Lung (tissue), 12 donors: ENCODE results near the gene TTC28. TPM values are rescaled to one million over a fixed set of nuclear protein-coding genes. Genes with fewer than 3 reads are reported as not detected.

Experiments used
- ATAC-seq: fragments of 200-7000 bp; cut with Tn5 transposase; one replicate; pipeline ENCODE4 v1.9.1; 2020; ENCODE audit warnings: moderate number of reproducible peaks; ENCODE audit not compliant: insufficient read depth, low FRiP score
- DNase-seq, 3 donors: peaks; one replicate each; pipeline ENCODE4 v3.0.0-alpha.2; 2013 to 2017
- H3K27ac ChIP-seq, 2 donors: one replicate each; pipeline ENCODE4 v1.5.1; 2013; ENCODE audit warnings: mild to moderate bottlenecking in 2 of 2, moderate library complexity in 2 of 2, control low read depth in 1 of 2, inconsistent platforms in 1 of 2, low read depth in 1 of 2, low read length in 1 of 2
- H3K27me3 ChIP-seq, 3 donors: one replicate each; pipeline ENCODE4 v1.5.1; 2013; ENCODE audit warnings: low read length in 2 of 3; ENCODE audit not compliant: control insufficient read depth in 3 of 3, insufficient read depth in 3 of 3
- H3K36me3 ChIP-seq, 4 donors: one replicate each; pipeline ENCODE4 v1.5.1; 2013; ENCODE audit warnings: low read length in 4 of 4, mild to moderate bottlenecking in 1 of 4, moderate library complexity in 1 of 4; ENCODE audit not compliant: control insufficient read depth in 4 of 4, insufficient read depth in 4 of 4
- H3K4me1 ChIP-seq, 5 donors: one replicate each; pipeline ENCODE4 v1.5.1; 2013; ENCODE audit warnings: low read length in 5 of 5, mild to moderate bottlenecking in 2 of 5, moderate library complexity in 1 of 5; ENCODE audit not compliant: control insufficient read depth in 5 of 5, insufficient read depth in 5 of 5
- H3K4me3 ChIP-seq: one replicate; pipeline ENCODE4 v1.5.1; 2013; ENCODE audit warnings: mild to moderate bottlenecking, control low read depth, moderate library complexity
- H3K9ac ChIP-seq, 2 donors: one replicate each; pipeline ENCODE4 v1.5.1; 2013; ENCODE audit warnings: low read length in 2 of 2, control low read depth in 1 of 2; ENCODE audit not compliant: insufficient read depth in 1 of 2
- H3K9me3 ChIP-seq, 4 donors: one replicate each; pipeline ENCODE4 v1.5.1; 2013; ENCODE audit warnings: low read length in 3 of 4, mild to moderate bottlenecking in 1 of 4, moderate library complexity in 1 of 4; ENCODE audit not compliant: control insufficient read depth in 4 of 4, insufficient read depth in 3 of 4
- WGBS, 2 donors: extraction: QIAGEN DNeasy Blood & Tissue Kit; methylation state at CpG; one replicate each; pipeline ENCODE4 v1.1.7; 2013; 5-methylcytosine and 5-hydroxymethylcytosine counted together
- polyA plus RNA-seq, 2 donors: library from polyadenylated mRNA; stranded (reverse); fragments of 200-250 nt; gene quantifications; one replicate each; pipeline ENCODE4 v1.2.1, GENCODE V29; 2013
- total RNA-seq, 2 donors: library from RNA; depleted of rRNA in 1 of 2; stranded (reverse); fragments of >200 nt in 1 of 2; gene quantifications; one replicate each; pipeline ENCODE4 v1.2.1, GENCODE V29; 2014 to 2021
- TF ChIP-seq, protein P1 (sequence below): IDR thresholded peaks from 2 replicates; pipeline ENCODE4 v1.5.1; 2012; ENCODE audit warnings: mild to moderate bottlenecking; ENCODE audit errors: control extremely low read depth, extremely low read depth
- donor health status: control.
- donor health status: control.
- donor health status: Bipolar disorder and iron deficiency.
- donor health status: healthy.
- donor health status: DM: yes; HTN: yes; CAD: no.

Gene TTC28
- total and polyA plus RNA-seq, 4 donors, result 4.7 to 72.2 (median 24.8) TPM

DNA sequence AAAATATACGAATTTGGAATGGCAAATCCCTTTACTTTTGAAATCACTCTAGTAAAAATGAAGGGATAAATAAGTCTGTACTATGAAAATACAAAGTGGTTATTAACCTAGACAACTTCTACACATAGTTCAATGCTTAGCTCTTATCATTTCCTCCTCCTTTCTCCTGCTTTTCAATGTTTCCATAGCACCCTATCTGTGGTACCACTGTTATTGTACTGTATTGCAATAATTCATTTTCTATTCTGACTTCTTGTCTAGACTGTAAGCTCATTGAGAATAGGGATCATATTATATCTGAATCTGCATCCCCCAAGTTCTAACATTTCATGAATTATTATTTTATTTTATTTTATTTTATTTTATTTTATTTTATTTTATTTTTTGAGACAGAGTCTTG is 251.4 kb downstream of the TTC28 start:
- H3K27ac ChIP-seq, result no peak overlapping the region
- WGBS, 2 donors, result 88 to 93% methylated on average over 1 of the region's 1 CpG
- H3K27me3 ChIP-seq, result no peaks in the 10 kb centered on the region
- DNase-seq (no peak), ATAC-seq (no peak)
- TF ChIP-seq, protein P1, sequence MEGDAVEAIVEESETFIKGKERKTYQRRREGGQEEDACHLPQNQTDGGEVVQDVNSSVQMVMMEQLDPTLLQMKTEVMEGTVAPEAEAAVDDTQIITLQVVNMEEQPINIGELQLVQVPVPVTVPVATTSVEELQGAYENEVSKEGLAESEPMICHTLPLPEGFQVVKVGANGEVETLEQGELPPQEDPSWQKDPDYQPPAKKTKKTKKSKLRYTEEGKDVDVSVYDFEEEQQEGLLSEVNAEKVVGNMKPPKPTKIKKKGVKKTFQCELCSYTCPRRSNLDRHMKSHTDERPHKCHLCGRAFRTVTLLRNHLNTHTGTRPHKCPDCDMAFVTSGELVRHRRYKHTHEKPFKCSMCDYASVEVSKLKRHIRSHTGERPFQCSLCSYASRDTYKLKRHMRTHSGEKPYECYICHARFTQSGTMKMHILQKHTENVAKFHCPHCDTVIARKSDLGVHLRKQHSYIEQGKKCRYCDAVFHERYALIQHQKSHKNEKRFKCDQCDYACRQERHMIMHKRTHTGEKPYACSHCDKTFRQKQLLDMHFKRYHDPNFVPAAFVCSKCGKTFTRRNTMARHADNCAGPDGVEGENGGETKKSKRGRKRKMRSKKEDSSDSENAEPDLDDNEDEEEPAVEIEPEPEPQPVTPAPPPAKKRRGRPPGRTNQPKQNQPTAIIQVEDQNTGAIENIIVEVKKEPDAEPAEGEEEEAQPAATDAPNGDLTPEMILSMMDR, result no peak
- H3K36me3 ChIP-seq, result no peaks in the 10 kb centered on the region
- H3K9me3 ChIP-seq, result no peaks in the 10 kb centered on the region
- no peak overlapping the region for H3K9ac ChIP-seq
- no peak overlapping the region for H3K4me3 ChIP-seq
- peaks cover 1 to 21% (median 8%) of the 10 kb centered on the region in 5 donors for H3K4me1 ChIP-seq

DNA sequence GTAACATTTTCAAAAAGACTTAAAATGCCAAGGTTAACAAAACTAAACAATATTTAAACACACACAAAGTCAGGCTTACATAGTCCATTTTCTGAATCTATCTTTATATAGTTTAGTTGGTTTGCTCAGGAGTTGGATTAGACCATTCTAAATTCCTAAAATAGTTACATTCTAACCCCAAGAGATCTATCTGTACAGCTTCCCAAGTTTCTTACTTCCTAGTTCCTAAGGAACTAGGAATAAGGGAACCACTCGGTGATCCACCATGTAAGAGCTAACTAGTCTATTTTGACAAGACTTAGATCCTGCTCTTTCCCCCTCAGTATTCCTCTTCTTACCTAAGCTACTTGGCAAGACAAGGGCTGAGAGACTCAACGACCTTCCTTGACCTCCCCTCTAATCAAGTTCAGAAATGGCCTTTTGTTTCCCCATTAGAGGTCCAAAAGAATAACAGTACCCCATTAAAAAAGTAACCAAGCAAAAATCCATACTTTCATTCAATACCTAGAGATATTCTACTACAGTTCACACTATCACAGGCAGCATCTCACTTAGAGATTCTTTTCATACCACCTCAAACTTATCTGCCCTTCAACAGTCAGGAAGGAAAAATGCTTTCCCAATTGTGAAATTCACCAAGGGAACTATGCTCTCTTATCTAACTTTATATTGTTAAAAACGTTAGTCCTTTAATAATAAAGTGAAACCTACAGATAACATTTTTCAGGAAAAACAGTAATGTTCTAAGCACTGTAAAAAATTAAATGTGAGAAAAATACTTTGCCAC is 253.1 kb downstream of the TTC28 start:
- H3K27ac ChIP-seq, result no peak overlapping the region
- H3K27me3 ChIP-seq, result no peaks in the 10 kb centered on the region
- TF ChIP-seq, protein P1, result no peak
- DNase-seq (no peak), ATAC-seq (no peak)
- no peaks in the 10 kb centered on the region for H3K9me3 ChIP-seq
- no peaks in the 10 kb centered on the region for H3K36me3 ChIP-seq
- 49 to 53% methylated on average over 3 of the region's 3 CpGs for WGBS, 2 donors
- peaks cover 1 to 21% (median 7%) of the 10 kb centered on the region in 5 donors for H3K4me1 ChIP-seq
- no peak overlapping the region for H3K9ac ChIP-seq
- H3K4me3 ChIP-seq, result no peak overlapping the region

DNA sequence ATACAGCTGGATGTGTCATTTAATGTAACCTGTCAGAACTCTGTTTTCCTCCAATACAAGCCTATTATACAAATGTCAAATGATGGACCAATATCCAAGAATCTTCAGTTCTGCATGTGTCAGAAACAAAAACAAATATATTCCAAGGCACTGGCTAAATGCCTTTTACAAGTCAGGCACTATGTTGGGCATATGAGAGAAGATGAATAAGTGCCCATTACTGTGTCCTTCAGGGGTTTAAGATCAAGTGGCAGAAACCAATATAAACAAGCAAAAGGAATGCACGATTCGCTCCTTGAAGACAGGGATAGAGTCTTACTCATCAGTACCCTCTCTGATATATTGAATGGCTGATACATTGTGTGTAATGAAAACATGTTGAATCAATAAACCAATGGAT is 254.4 kb downstream of the TTC28 start:
- Histone ChIP-seq H3K27ac (no peak overlapping the region), H3K27me3 (no peaks in the 10 kb centered on the region), H3K9ac (no peak overlapping the region), H3K4me3 (no peak overlapping the region), H3K36me3 (no peaks in the 10 kb centered on the region), H3K9me3 (no peaks in the 10 kb centered on the region), H3K4me1 (peaks cover 0 to 12% (median 3%) of the 10 kb centered on the region in 5 donors)
- 81 to 87% methylated on average over 2 of the region's 2 CpGs for WGBS, 2 donors
- TF ChIP-seq, protein P1, result no peak
- no peak for DNase-seq
- no peak for ATAC-seq
